D341Med (cell line): ENCODE results near the gene CDC27.
"Not testable (repeated sequence)": the region's sequence is repeated elsewhere in the genome, so short reads cannot be mapped to it uniquely, and the experiment has no call there.

ENCODE experiments used
- DNase-seq: peaks from one replicate; pipeline ENCODE4 v3.0.0; 2012; ENCODE audit warnings: low spot score

The CDC27 gene, protein sequence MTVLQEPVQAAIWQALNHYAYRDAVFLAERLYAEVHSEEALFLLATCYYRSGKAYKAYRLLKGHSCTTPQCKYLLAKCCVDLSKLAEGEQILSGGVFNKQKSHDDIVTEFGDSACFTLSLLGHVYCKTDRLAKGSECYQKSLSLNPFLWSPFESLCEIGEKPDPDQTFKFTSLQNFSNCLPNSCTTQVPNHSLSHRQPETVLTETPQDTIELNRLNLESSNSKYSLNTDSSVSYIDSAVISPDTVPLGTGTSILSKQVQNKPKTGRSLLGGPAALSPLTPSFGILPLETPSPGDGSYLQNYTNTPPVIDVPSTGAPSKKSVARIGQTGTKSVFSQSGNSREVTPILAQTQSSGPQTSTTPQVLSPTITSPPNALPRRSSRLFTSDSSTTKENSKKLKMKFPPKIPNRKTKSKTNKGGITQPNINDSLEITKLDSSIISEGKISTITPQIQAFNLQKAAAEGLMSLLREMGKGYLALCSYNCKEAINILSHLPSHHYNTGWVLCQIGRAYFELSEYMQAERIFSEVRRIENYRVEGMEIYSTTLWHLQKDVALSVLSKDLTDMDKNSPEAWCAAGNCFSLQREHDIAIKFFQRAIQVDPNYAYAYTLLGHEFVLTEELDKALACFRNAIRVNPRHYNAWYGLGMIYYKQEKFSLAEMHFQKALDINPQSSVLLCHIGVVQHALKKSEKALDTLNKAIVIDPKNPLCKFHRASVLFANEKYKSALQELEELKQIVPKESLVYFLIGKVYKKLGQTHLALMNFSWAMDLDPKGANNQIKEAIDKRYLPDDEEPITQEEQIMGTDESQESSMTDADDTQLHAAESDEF

DNA sequence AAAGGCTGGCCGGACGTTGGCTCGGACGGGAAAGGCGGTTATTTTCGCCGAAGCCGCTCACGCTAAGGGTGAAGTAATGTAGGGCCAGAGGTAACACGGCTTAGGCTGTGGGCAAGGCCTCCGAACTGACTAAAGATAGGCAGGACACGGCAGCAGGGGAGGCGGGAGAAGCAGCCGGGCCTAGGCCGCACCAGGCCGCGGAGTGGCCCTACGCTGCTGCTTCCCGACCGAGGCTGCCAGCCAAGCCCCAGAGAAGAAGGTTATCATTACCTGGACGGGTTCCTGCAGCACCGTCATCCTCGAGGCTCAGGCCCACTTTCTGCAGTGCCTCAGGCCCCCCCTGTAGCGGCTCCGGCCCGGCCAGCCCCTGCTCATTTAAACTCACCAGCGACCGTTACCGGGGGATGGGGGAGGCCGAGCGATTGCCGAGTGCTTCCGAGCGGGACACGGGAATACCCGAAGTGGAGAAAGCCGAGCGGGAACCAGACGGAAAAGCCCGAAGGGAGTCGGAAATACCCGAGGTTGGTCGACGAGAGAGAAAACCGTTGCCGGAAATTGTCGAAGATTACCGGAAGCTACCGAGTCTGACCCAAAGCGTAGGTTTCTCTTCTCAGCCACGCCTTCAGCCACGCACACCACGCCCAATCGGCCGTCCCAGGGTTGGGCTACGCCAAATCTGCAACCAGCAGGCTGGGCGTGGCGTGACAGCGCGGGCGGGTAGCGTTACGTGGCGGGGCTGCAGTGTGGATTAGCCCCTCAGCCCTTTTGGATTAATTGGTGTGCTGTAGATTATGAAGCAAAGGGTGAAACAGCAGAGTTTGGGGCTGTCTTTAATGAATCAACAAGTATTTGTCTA is at the start of gene CDC27:
Gene CDC27, minus strand, starts transcription at position 420 of the 856 bp plus-strand sequence. Its CDS starts 123 bp downstream, at position 297.
- DNase-seq, result peak; percentile 100

DNA sequence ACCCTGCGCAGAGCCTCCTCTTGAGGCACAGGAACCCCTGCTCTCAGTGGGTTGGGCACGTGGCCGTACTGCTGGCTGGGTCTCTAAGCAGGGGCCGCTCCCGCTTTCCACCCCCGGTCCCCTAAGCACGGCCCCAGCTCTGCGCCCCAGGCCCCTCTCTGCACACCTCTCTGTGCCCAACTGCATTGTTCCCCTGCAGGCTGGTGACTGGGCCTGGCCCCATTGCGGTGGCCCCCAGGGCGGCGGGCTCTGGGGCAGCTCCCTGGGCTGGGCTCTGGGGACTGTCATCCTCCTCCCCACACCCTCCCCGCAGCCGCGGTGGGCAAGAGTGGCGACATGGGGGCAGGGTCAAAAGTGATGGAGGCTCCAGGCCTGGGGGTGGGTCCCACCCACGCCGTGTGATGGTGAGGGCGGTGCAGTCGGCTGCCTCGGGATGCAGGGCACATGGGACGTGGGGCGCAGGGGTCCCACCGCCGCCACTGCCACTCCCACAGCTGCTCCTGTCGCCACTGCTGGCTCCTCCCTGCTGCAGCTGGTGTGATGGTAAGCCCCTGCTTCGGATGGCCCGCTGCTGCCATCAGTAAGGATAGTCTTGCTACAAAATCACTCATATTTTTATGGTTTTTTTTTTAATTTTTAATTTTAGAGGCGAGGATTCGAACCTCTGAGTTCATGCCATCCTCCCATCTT is 49.4 kb upstream of the CDC27 start:
- DNase-seq, result no peak

- DNase-seq, result no peak
Observed at GRCh38 chr17:47237841-47238240, 48.7 kb upstream of the CDC27 start.

- no peak for DNase-seq
Observed at GRCh38 chr17:47235923-47236322, 46.8 kb upstream of the CDC27 start.

DNA sequence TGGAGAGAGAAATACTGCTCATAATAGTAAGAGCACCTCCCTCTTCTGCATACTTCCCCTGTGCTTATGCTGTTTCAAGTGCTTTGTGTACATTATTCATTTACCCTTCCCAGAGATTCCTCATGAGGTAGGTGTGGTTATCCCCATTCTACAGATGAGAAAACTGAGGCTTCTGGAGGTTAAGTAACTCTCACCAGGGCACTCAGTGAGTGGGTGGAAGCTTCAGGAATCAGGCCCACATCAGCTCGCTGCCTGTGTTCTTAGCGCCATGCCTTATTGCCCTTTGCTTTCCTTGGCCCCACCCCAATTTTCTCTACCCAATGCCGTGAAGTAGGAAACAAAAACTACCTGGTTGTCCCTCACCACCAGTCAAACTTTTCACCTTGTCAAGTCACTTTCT is 46.4 kb upstream of the CDC27 start:
- no peak for DNase-seq

- no peak for DNase-seq
Observed at GRCh38 chr17:47232465-47232864, 43.4 kb upstream of the CDC27 start.

- no peak for DNase-seq
Observed at GRCh38 chr17:47231866-47232265, 42.8 kb upstream of the CDC27 start.

- DNase-seq, result no peak
Observed at GRCh38 chr17:47231334-47231733, 42.2 kb upstream of the CDC27 start.

- no peak for DNase-seq
Observed at GRCh38 chr17:47230864-47231263, 41.8 kb upstream of the CDC27 start.

- DNase-seq, result peak; percentile 92
Observed at GRCh38 chr17:47229535-47230443, 40.7 kb upstream of the CDC27 start.

- no peak for DNase-seq
Observed at GRCh38 chr17:47227862-47228261, 38.8 kb upstream of the CDC27 start.

GRCh38 chr17:47225911-47226688 is 37.0 kb upstream of the CDC27 start:
- DNase-seq, result no peak

DNA sequence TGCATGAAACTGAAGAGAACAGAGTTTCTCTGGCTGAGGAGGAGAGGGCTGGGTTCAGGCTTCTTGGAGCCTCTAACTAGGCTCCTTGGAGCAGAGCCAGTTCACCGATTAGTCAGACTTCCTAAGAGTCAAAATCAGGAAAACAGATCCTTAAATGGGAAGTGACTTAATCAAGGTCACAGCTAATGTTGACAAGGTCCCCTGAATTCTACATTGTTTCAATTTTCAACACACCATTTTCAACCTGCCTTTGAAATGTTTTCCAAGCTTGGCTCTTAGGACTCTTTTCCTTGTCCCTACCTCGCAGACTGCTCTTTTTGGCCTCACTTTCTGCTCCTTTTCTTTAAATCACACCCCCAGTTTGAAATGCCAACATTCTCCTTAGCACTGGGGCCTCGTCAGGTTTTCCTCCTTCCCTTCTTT is 36.4 kb upstream of the CDC27 start:
- no peak for DNase-seq

- DNase-seq, result no peak
Observed at GRCh38 chr17:47224966-47225365, 35.9 kb upstream of the CDC27 start.

- DNase-seq, result not testable (repeated sequence)
Observed at GRCh38 chr17:47224077-47224476, 35.0 kb upstream of the CDC27 start.

GRCh38 chr17:47223460-47223859 is 34.4 kb upstream of the CDC27 start:
- no peak for DNase-seq

DNA sequence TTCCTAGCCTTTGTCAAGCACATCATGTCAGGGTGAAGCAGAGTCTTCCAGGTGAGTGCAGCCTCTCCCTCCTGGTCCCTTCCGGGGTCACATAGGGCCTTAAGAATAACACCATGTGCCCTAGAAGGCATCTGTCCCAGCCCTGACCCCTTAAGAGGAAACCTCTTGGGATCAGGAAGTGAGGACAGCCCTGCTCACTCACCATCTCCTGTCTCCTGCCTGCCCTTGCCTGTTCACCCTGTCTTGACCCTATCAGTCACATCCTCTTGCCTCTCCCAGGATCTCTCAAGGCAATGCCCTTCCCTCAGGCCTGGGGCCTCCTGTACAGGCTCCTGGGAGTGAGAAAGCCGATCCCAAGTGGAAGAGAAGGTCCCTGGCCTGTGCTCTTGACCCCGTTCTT is 33.9 kb upstream of the CDC27 start:
- DNase-seq, result no peak

DNA sequence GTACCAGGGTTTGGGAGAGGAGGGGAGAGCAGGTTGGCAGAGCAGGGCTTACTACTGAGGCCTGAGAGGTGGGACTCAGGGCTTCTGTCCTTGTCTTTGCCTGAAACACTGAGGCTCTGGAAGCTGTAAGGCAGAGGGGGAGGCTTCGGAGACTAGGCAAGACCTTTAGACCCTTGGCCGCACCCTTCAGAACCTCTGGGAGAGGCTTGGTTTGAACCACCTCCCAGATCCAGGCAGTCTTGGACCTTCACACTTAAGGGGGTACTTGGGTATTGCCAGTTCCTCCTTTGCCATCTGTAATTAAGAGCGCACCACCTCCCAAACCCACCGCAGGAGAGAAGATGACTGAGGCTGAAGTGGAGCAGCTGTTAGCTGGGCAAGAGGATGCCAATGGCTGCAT is 33.0 kb upstream of the CDC27 start:
- no peak for DNase-seq

DNA sequence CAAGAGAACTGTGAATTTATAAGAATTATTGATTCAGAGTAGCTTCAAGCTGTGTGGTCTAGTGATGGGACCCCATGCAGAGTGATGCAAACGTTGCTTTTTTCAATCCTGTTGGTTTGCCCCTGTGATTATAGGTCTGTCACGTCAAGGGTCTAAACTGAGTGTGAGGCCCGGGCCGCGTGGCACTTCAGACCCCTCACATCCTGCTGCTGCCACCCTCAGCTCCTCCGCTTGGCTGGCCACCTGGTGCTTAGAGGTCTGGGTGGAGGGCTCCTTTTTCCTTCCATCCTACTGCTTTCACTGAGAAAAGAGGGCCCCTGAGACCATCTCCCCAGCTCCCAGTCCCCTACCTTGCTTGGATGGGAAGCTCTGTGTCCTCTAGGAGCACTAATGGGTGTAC is 32.1 kb upstream of the CDC27 start:
- no peak for DNase-seq

GRCh38 chr17:47220531-47220999 is 31.5 kb upstream of the CDC27 start:
- no peak for DNase-seq
